ENCODE measurements around the gene SQSTM1. TPM values are rescaled to one million over a fixed set of nuclear protein-coding genes. Genes with fewer than 3 reads are reported as not detected.

Gene SQSTM1
- total RNA-seq, 1 experiment from 2014 or later = 612 TPM

DNA sequence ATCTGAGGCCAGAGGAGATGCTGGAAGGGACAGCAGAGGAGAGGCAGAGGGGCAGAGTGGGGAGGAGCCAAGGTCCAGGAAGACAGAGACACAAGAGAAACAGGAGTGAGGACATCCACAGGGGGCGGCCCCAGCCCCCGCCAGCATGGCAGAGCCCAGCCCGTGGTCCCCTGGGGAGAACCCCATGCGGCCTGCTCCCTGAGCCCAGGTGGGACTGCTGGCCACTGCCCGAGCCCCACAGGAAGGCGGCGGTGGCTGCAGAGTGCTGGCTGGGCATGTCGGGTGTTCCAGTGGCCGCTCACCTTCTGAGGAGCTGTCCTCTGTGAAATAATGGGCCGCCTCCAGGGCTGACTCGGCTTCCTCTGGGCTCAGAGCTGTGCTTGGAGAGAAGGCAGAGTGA lies 46.8 kb downstream of the SQSTM1 start:
- Mint-ChIP-seq H3K27ac (ENCODE audit: low read depth, unreplicated experiment) (no peak overlapping the region), H3K27me3 (ENCODE audit: insufficient read depth, unreplicated experiment) (no peaks in the 10 kb centered on the region), H3K9me3 (ENCODE audit: unreplicated experiment) (no peaks in the 10 kb centered on the region), H3K4me3 (ENCODE audit: unreplicated experiment) (no peak overlapping the region), H3K4me1 (ENCODE audit: insufficient read depth, unreplicated experiment) (peaks cover 7% of the 10 kb centered on the region), H3K36me3 (ENCODE audit: insufficient read depth, unreplicated experiment) (peaks cover 94% of the 10 kb centered on the region)
- intact Hi-C loops (cut with micrococcal nuclease) = no loop called here
- no TSS peak for BruUV-seq (replicated peaks)
- ChIA-PET POLR2A (interaction anchor here (0.7 to 2.2 kb wide), 3 partner anchors 10 to 39 kb away, joined by 3 to 4 read pairs (median 3); no protein-coding TSS in a partner anchor), CTCF (interaction anchor here (0.7 kb wide), 1 partner anchor 9 kb away, joined by 3 read pairs; no protein-coding TSS in a partner anchor)
- TF ChIP-seq CTCF (IDR thresholded peaks at IDR 0.05; ENCODE audit: unreplicated experiment) = no peak
- no peak for DNase-seq (ENCODE audit: unreplicated experiment)

- POLR2A ChIA-PET = interaction anchor here (0.9 to 2.2 kb wide), 3 partner anchors 9 to 10 kb away, joined by 3 to 4 read pairs (median 4); partner anchors contain the start of gene MRNIP
- intact Hi-C loops (cut with micrococcal nuclease) = no loop called here
These were observed 47.8 kb downstream of the SQSTM1 start for GRCh38 chr5:179868541-179868940.

DNA sequence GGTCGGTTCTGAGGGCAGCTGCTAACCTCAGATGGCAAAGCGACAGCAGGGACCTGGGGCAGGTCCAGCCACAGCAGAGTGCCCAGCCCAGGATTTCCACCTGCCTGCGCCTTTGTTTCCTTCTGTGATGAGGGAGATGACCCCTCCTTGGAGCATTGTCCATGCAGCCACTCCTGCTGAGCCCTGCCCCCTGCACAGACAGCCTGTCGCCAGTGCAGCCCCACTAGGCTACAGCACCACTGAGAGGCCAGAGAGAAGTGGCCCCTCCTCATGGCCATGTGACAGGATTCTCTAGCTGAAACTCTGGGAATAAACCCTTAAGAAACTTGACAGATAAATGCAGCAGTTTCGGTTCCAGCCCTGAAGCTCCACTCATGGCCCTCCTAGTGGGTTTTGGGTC lies 48.4 kb downstream of the SQSTM1 start:
- ChIA-PET CTCF (interaction anchor here (0.6 to 1.3 kb wide), 5 partner anchors 9 to 730 kb away, joined by 3 to 4 read pairs (median 3); no protein-coding TSS in a partner anchor), POLR2A (interaction anchor here (0.7 to 3.2 kb wide), 6 partner anchors 8 to 1649 kb away, joined by 3 to 18 read pairs (median 4); partner anchors contain the start of gene MRNIP)
- H3K36me3 Mint-ChIP-seq (ENCODE audit: insufficient read depth, unreplicated experiment) = peaks cover 84% of the 10 kb centered on the region
- no peak overlapping the region for H3K27ac Mint-ChIP-seq (ENCODE audit: low read depth, unreplicated experiment)
- intact Hi-C loops (cut with micrococcal nuclease) = no loop called here
- no peaks in the 10 kb centered on the region for H3K9me3 Mint-ChIP-seq (ENCODE audit: unreplicated experiment)
- H3K4me1 Mint-ChIP-seq (ENCODE audit: insufficient read depth, unreplicated experiment) = peaks cover 7% of the 10 kb centered on the region
- no peak for DNase-seq (ENCODE audit: unreplicated experiment)
- no peak for TF ChIP-seq CTCF (IDR thresholded peaks at IDR 0.05; ENCODE audit: unreplicated experiment)
- BruUV-seq (replicated peaks) = no TSS peak
- no peak overlapping the region for H3K4me3 Mint-ChIP-seq (ENCODE audit: unreplicated experiment)
- no peaks in the 10 kb centered on the region for H3K27me3 Mint-ChIP-seq (ENCODE audit: insufficient read depth, unreplicated experiment)

More at GRCh38 chr5:179868541-179868940, 47.8 kb downstream of the SQSTM1 start:
- DNase-seq (ENCODE audit: unreplicated experiment) = no peak
- peaks cover 89% of the 10 kb centered on the region for H3K36me3 Mint-ChIP-seq (ENCODE audit: insufficient read depth, unreplicated experiment)
- CTCF ChIA-PET = interaction anchor here (0.6 to 1.1 kb wide), 2 partner anchors 46 to 425 kb away, joined by 3 read pairs; no protein-coding TSS in a partner anchor
- no TSS peak for BruUV-seq (replicated peaks)
- no peaks in the 10 kb centered on the region for H3K27me3 Mint-ChIP-seq (ENCODE audit: insufficient read depth, unreplicated experiment)
- H3K9me3 Mint-ChIP-seq (ENCODE audit: unreplicated experiment) = no peaks in the 10 kb centered on the region
- H3K4me3 Mint-ChIP-seq (ENCODE audit: unreplicated experiment) = no peak overlapping the region
- H3K4me1 Mint-ChIP-seq (ENCODE audit: insufficient read depth, unreplicated experiment) = peaks cover 7% of the 10 kb centered on the region
- no peak for TF ChIP-seq CTCF (IDR thresholded peaks at IDR 0.05; ENCODE audit: unreplicated experiment)
- H3K27ac Mint-ChIP-seq (ENCODE audit: low read depth, unreplicated experiment) = no peak overlapping the region

DNA sequence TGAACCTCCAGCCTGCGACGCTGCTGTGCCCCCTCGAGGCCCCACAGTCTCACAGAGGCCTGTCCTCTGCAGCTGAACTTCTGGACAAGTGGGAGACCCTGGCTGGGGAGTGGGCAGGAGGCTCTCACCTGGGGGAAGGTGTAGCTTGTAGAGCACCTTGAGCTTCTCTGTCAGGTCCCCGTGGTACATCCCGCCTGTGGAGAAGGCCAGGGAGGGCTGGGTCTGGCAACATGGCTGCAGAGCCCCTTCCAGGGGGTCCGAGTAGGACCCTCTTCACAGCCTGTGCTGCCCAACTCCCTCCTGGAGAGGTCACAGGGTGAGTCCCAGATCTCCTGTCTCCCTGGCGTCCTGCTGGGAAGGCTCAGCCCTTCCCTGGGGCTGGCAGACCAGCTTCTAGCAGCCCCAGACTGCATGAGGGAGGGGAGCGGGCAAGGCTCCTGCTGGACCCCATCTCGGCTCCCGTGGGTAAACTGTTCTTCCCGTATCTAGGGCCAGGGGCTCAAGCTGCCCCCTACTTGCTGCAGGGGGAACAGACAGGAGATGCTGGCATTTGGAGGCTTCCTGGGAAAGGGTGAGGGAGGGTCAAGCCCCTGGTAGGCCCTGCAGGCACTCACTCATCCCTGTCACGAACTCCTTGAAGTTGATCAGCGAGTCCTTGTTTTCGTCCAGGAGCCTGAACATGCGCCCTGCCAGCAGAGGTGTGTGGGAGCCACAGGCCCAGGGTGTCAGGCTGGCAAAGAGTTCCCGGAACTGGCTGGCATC lies 49.1 kb downstream of the SQSTM1 start:
- H3K27ac Mint-ChIP-seq (ENCODE audit: low read depth, unreplicated experiment) = no peak overlapping the region
- no peak for TF ChIP-seq CTCF (IDR thresholded peaks at IDR 0.05; ENCODE audit: unreplicated experiment)
- DNase-seq (ENCODE audit: unreplicated experiment) = no peak
- intact Hi-C loops (cut with micrococcal nuclease) = no loop called here
- no peaks in the 10 kb centered on the region for H3K9me3 Mint-ChIP-seq (ENCODE audit: unreplicated experiment)
- CTCF ChIA-PET = interaction anchor here (0.6 to 1.3 kb wide), 4 partner anchors 9 to 729 kb away, joined by 3 to 4 read pairs (median 4); no protein-coding TSS in a partner anchor
- BruUV-seq (replicated peaks) = no TSS peak
- POLR2A ChIA-PET = interaction anchor here (0.6 to 3.2 kb wide), 7 partner anchors 7 to 1650 kb away, joined by 3 to 18 read pairs (median 3); partner anchors contain the start of gene MRNIP
- H3K4me1 Mint-ChIP-seq (ENCODE audit: insufficient read depth, unreplicated experiment) = peaks cover 7% of the 10 kb centered on the region
- no peaks in the 10 kb centered on the region for H3K27me3 Mint-ChIP-seq (ENCODE audit: insufficient read depth, unreplicated experiment)
- peaks cover 80% of the 10 kb centered on the region for H3K36me3 Mint-ChIP-seq (ENCODE audit: insufficient read depth, unreplicated experiment)
- H3K4me3 Mint-ChIP-seq (ENCODE audit: unreplicated experiment) = no peak overlapping the region

Measured in MCF 10A (cell line).